CD14-positive monocyte (primary cell): ENCODE measurements around the gene TREX2. TPM values are rescaled to one million over a fixed set of nuclear protein-coding genes. Genes with fewer than 3 reads are reported as not detected.

Experiments
- DNase-seq, 3 donors: peaks; one replicate each; pipeline ENCODE4 v3.0.0-alpha.2; 2011 to 2022
- H2AFZ ChIP-seq: 2 replicates; pipeline ENCODE4 v1.6.0; 2012; ENCODE audit warnings: mild to moderate bottlenecking, low read depth, low read length, inconsistent platforms; ENCODE audit not compliant: insufficient read depth, poor library complexity, severe bottlenecking
- H3K27ac ChIP-seq, 2 donors: 1 replicate in 1 of 2; 2 replicates in 1 of 2; pipeline ENCODE4 v1.5.1; 2012 to 2013; ENCODE audit warnings: low read length in 2 of 2, control low read depth in 1 of 2, inconsistent platforms in 1 of 2, low read depth in 1 of 2, mild to moderate bottlenecking in 1 of 2
- H3K27me3 ChIP-seq, 2 donors: one replicate each; pipeline versions ENCODE4 v1.6.0 to v1.6.1; 2011 to 2013; ENCODE audit warnings: low read length in 2 of 2; ENCODE audit not compliant: control insufficient read depth in 2 of 2, insufficient read depth in 2 of 2
- H3K36me3 ChIP-seq, 2 donors: replicated peaks in 1 of 2; 1 replicate in 1 of 2; 2 replicates in 1 of 2; pipeline versions ENCODE4 v1.5.1 to v1.6.1; 2012 to 2013; ENCODE audit warnings: low read length in 2 of 2, control low read depth in 1 of 2, inconsistent platforms in 1 of 2, mild to moderate bottlenecking in 1 of 2; ENCODE audit not compliant: insufficient read depth in 2 of 2, control insufficient read depth in 1 of 2
- H3K4me1 ChIP-seq, 2 donors: 1 replicate in 1 of 2; 2 replicates in 1 of 2; pipeline versions ENCODE4 v1.5.1 to v1.6.1; 2012 to 2013; ENCODE audit warnings: low read length in 2 of 2, control low read depth in 1 of 2, inconsistent platforms in 1 of 2, mild to moderate bottlenecking in 1 of 2, moderate library complexity in 1 of 2; ENCODE audit not compliant: insufficient read depth in 2 of 2, control insufficient read depth in 1 of 2
- H3K4me2 ChIP-seq: replicated peaks from 2 replicates; pipeline ENCODE3; 2012; ENCODE audit warnings: low read length, moderate library complexity, mild to moderate bottlenecking; ENCODE audit not compliant: poor library complexity, severe bottlenecking; ENCODE audit errors: extremely low read depth
- H3K4me3 ChIP-seq, 3 experiments: fragments of 200-600 bp in 1 of 3; sonication (generic) in 1 of 3; replicated peaks in 1 of 3; 1 replicate in 2 of 3; 2 replicates in 1 of 3; pipeline ENCODE4 v1.5.1; 2011 to 2013; ENCODE audit warnings: low read length in 3 of 3, mild to moderate bottlenecking in 3 of 3, control low read depth in 2 of 3, low read depth in 2 of 3, inconsistent platforms in 1 of 3, moderate library complexity in 1 of 3
- H3K79me2 ChIP-seq: 2 replicates; pipeline ENCODE4 v1.6.0; 2012; ENCODE audit warnings: mild to moderate bottlenecking, control low read depth, inconsistent platforms, low read length, moderate library complexity; ENCODE audit not compliant: insufficient read depth
- H3K9ac ChIP-seq: 2 replicates; pipeline ENCODE4 v1.6.0; 2017; ENCODE audit warnings: low read length, mild to moderate bottlenecking; ENCODE audit not compliant: insufficient read depth, poor library complexity, severe bottlenecking
- H3K9me3 ChIP-seq, 2 donors: replicated peaks in 1 of 2; 1 replicate in 1 of 2; 2 replicates in 1 of 2; pipeline versions ENCODE4 v1.5.1 to v1.6.1; 2012 to 2013; ENCODE audit warnings: low read length in 2 of 2, control low read depth in 1 of 2; ENCODE audit not compliant: control insufficient read depth in 1 of 2, insufficient read depth in 1 of 2
- H4K20me1 ChIP-seq: 2 replicates; pipeline ENCODE4 v1.6.0; 2012; ENCODE audit warnings: mild to moderate bottlenecking, low read length, control low read depth, moderate library complexity; ENCODE audit not compliant: insufficient read depth
- H3K27ac Mint-ChIP-seq, 7 donors: one replicate each; pipeline ENCODE4 v1.8.0; 2020; ENCODE audit warnings: mild to moderate bottlenecking in 7 of 7, mixed read lengths in 7 of 7, moderate library complexity in 6 of 7, inconsistent platforms in 2 of 7
- H3K27me3 Mint-ChIP-seq, 3 donors: one replicate each; pipeline ENCODE4 v1.8.0; 2021 to 2022; ENCODE audit warnings: low read depth in 3 of 3, mild to moderate bottlenecking in 3 of 3, mixed read lengths in 3 of 3, moderate library complexity in 3 of 3, inconsistent platforms in 1 of 3
- H3K36me3 Mint-ChIP-seq, 2 donors: one replicate each; pipeline ENCODE4 v1.8.0; 2020; ENCODE audit warnings: mixed read lengths in 2 of 2, inconsistent platforms in 1 of 2, mild to moderate bottlenecking in 1 of 2
- H3K4me1 Mint-ChIP-seq: one replicate; pipeline ENCODE4 v1.8.0; 2020; ENCODE audit warnings: mild to moderate bottlenecking, mixed read lengths
- H3K4me3 Mint-ChIP-seq, 2 donors: one replicate each; pipeline ENCODE4 v1.8.0; 2020; ENCODE audit warnings: mild to moderate bottlenecking in 2 of 2, mixed read lengths in 2 of 2, moderate library complexity in 1 of 2
- H3K9me3 Mint-ChIP-seq, 7 donors: one replicate each; pipeline ENCODE4 v1.8.0; 2020 to 2022; ENCODE audit warnings: mixed read lengths in 7 of 7, mild to moderate bottlenecking in 6 of 7, moderate library complexity in 6 of 7, inconsistent platforms in 2 of 7
- WGBS: methylation state at CpG from one replicate; pipeline ENCODE4 v1.1.5; 2013; ENCODE audit warnings: missing lambda C conversion rate; ENCODE audit not compliant: insufficient coverage; 5-methylcytosine and 5-hydroxymethylcytosine counted together
- intact Hi-C, 2 donors: fragments of 100-400 bp; cut with micrococcal nuclease; formaldehyde crosslinking; loops; one replicate each; pipeline versions ENCODE4 v1.15.0 to v1.15.1; 2023
- polyA plus RNA-seq, 3 donors: library from polyadenylated mRNA; depleted of rRNA in 1 of 3; unstranded in 2 of 3; stranded (reverse) in 1 of 3; fragments of 300-500 nt in 2 of 3; fragments of >200 nt in 1 of 3; fragmentation: Illumina TruSeq in 2 of 3; gene quantifications; 1 replicate in 2 of 3; 2 replicates in 1 of 3; pipeline ENCODE4 v1.2.3, GENCODE V29; 2012 to 2021
- TF ChIP-seq, protein P1 (sequence below): fragments of 200-600 bp; IDR thresholded peaks from one replicate; pipeline ENCODE4 v1.8.0; 2022; ENCODE audit warnings: antibody characterized with exemption, mild to moderate bottlenecking

The TREX2 gene
- polyA plus RNA-seq, 3 donors = 1.5 TPM; not detected in 2

DNA sequence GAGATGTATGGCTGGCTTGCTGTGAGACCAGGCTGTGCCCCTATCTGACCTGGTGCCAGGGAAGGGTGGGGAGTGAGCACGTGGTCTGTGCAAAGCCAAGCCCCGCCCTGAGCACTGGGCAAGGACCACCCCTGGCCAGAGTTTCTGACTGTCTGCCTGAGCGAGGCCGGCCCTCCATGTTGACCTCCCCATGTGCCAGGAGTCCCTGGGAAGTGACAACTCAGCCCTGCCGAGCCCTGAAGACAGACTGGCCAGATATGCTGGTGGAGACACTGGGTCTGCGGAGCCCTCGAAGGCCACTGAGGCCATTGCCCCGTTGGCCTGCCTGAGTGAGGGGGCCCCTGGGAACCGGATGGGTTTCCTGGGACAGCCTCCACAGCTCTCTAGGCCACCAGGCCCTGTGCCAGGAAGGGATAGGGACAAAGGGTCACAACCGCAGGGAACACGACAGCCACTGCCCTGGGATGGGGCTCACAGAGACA, 41.8 kb upstream of the TREX2 start:
- no peaks in the 10 kb centered on the region for H3K36me3 Mint-ChIP-seq
- H3K36me3 ChIP-seq = no peaks in the 10 kb centered on the region
- TF ChIP-seq, protein P1, sequence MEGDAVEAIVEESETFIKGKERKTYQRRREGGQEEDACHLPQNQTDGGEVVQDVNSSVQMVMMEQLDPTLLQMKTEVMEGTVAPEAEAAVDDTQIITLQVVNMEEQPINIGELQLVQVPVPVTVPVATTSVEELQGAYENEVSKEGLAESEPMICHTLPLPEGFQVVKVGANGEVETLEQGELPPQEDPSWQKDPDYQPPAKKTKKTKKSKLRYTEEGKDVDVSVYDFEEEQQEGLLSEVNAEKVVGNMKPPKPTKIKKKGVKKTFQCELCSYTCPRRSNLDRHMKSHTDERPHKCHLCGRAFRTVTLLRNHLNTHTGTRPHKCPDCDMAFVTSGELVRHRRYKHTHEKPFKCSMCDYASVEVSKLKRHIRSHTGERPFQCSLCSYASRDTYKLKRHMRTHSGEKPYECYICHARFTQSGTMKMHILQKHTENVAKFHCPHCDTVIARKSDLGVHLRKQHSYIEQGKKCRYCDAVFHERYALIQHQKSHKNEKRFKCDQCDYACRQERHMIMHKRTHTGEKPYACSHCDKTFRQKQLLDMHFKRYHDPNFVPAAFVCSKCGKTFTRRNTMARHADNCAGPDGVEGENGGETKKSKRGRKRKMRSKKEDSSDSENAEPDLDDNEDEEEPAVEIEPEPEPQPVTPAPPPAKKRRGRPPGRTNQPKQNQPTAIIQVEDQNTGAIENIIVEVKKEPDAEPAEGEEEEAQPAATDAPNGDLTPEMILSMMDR = no peak
- H3K27ac ChIP-seq = no peak overlapping the region
- H3K27me3 ChIP-seq = no peaks in the 10 kb centered on the region
- H4K20me1 ChIP-seq = no peaks in the 10 kb centered on the region
- H3K27ac Mint-ChIP-seq = no peak overlapping the region
- H3K9me3 Mint-ChIP-seq = peaks cover 0 to 2% (median 0%) of the 10 kb centered on the region in 7 donors
- intact Hi-C loops = no loop called here
- no peak overlapping the region for H3K4me3 Mint-ChIP-seq
- no peaks in the 10 kb centered on the region for H3K4me1 Mint-ChIP-seq
- H2AFZ ChIP-seq = no peak overlapping the region
- no peaks in the 10 kb centered on the region for H3K4me1 ChIP-seq
- WGBS = 93% methylated on average over 9 of the region's 11 CpGs
- no peaks in the 10 kb centered on the region for H3K9me3 ChIP-seq
- H3K4me2 ChIP-seq = no peak overlapping the region
- H3K9ac ChIP-seq = no peak overlapping the region
- no peak for DNase-seq
- no peak overlapping the region for H3K4me3 ChIP-seq
- H3K79me2 ChIP-seq = no peaks in the 10 kb centered on the region
- no peaks in the 10 kb centered on the region for H3K27me3 Mint-ChIP-seq

GRCh38 chrX:153486171-153486570, 40.3 kb upstream of the TREX2 start:
- DNase-seq = no peak
- H3K27ac ChIP-seq = no peak overlapping the region
- H3K9me3 ChIP-seq = no peaks in the 10 kb centered on the region
- 100% methylated on average over 5 of the region's 10 CpGs for WGBS
- no peak overlapping the region for H3K4me3 Mint-ChIP-seq
- H3K79me2 ChIP-seq = no peaks in the 10 kb centered on the region
- intact Hi-C loops = no loop called here
- TF ChIP-seq, protein P1 = no peak
- H4K20me1 ChIP-seq = no peaks in the 10 kb centered on the region
- H3K27me3 ChIP-seq = no peaks in the 10 kb centered on the region
- H3K4me3 ChIP-seq = no peak overlapping the region
- peaks cover 0 to 2% (median 0%) of the 10 kb centered on the region in 3 donors for H3K27me3 Mint-ChIP-seq
- no peak overlapping the region for H3K4me2 ChIP-seq
- no peak overlapping the region for H2AFZ ChIP-seq
- H3K27ac Mint-ChIP-seq = no peak overlapping the region
- H3K4me1 ChIP-seq = no peaks in the 10 kb centered on the region
- no peak overlapping the region for H3K9ac ChIP-seq
- H3K36me3 Mint-ChIP-seq = no peaks in the 10 kb centered on the region
- H3K4me1 Mint-ChIP-seq = no peaks in the 10 kb centered on the region
- peaks cover 0 to 2% (median 0%) of the 10 kb centered on the region in 7 donors for H3K9me3 Mint-ChIP-seq
- no peaks in the 10 kb centered on the region for H3K36me3 ChIP-seq
